DMS 273 (cell line): ENCODE measurements around the gene PTPN6.

ENCODE experiments used
- DNase-seq: peaks from one replicate; lab custom pipeline; 2025; ENCODE audit not compliant: unreplicated experiment; lab: John Stamatoyannopoulos, UW

Gene PTPN6

DNA sequence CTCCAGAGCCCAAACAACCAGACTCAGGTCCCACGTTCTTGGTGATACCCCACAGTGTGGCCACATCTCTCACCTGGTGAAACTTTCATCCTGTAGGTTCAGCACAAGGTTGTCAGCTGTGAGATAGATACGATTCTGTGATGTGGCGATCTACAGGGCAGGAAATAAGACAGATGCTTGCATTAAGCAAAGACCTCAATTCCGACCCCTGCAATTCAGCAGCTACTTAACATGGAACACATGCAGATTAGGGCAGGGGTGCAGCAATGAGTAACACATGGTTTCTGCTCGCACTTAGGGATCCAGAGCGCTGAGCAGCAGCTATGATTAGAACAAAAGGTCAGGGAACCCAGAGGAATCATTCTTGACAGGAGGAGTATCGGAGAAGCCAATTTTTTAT lies 15.2 kb downstream of the PTPN6 start:
- no peak for DNase-seq

DNA sequence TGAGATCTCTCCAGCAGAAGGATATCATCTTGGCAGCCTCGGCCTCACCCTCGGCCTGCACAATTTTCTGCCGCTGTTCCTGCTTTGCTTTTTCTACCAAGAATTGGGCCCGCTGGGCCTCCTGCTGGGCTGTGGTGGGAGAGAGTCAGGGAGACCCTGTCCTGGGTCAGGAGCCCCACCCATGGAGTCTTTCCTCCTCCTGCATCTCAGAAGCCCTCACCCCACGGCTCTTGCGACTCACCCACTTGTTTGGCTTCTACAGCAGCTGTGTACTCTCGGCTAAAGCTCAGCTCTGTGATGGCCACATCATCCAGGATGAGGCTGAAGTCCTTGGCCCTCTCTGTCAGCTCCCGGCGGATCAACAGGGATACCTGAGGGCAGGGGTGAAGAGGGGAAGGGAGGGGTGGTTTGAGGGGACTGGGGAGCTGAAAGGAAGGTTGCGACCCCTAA lies 16.5 kb downstream of the PTPN6 start:
- no peak for DNase-seq

DNA sequence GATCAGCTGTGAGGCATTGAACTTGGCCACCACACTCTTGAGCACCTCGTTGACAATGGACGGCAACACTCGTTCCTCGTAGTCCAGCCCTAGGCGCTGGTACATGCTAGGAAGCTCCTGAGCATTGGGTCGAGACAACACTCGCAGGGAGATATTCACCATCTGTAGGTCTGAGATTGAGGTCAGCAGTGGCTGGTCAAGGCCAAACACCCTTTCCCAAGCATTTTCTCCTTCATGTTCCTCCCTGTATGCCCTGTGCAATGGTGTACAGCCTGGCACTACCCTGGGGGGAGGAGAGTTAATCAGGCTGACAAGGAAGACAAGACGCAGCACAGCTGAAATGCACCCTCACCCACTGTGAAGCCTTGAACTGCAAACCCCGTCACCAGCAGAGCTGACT lies 17.3 kb downstream of the PTPN6 start:
- DNase-seq, result no peak

DNA sequence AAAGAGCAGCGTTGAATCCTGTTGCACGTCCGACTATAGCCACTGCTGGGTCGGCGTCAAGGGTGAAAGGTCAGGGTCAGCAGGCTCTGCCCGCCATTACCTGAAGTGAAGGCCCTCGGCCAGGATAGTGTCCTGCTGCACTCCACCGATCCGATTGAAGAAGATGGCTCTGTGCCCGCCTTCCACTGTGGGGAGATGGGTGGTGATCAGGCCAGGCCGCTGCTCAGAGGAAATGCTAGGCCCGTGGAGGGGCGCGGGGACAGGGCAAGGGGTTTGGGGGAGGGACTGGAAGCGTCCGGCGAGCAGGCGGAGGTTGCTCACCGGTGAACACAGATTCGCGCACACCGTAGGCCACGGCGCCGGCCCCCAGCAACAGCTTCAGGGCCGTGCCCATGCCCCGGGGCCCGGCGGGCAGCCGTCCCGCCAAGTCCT lies 19.0 kb downstream of the PTPN6 start:
- no peak for DNase-seq

DNA sequence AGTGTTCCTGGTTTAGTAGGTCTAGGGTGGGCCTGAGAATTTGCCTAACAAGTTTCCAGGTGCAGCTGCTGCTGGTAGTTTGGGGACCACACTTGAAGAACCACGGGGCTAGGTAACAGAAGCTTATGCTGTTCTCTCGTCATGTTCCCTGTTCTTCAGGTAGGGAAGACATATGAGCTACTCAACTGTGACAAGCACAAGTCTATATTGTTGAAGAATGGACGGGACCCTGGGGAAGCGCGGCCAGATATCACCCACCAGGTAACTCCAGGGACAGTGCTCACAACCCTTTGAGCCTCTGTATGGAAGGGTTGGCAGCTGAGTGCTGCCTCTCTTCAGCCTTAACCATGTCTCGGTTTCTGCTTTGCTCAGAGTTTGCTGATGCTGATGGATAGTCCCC lies 23.0 kb downstream of the PTPN6 start:
- no peak for DNase-seq

DNA sequence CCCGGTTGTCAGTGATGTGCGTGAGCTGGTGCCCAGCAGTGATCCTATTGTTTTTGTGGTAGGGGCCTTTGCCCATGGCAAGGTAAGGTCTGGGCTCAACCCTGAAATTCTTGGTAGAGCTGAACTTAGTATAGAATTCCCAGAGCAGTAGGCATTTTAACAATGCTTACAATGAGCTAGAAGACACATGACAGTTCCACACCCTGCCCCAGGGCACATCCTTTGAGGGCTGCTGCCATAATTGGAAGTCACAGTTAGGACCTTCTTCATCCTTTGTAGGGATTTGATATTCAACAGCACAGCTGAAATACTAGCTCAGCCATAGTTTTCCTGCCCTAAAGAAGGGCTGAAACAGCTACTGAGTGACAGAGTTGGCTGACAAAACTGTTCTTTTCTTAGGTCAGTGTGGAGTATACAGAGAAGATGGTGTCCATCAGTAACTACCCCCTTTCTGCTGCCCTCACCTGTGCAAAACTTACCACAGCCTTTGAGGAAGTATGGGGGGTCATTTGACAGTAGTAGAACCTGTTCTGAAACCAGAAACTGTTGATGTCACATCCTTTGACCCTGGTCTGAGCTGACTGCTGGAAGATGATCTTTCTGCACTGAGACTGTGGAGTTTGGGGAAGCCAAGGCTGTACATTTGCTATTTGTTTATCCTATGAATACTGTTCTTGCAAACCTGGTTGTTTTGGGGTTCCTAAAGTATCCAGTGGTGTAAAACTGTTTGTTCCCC lies 24.3 kb downstream of the PTPN6 start:
- DNase-seq, result no peak

DNA sequence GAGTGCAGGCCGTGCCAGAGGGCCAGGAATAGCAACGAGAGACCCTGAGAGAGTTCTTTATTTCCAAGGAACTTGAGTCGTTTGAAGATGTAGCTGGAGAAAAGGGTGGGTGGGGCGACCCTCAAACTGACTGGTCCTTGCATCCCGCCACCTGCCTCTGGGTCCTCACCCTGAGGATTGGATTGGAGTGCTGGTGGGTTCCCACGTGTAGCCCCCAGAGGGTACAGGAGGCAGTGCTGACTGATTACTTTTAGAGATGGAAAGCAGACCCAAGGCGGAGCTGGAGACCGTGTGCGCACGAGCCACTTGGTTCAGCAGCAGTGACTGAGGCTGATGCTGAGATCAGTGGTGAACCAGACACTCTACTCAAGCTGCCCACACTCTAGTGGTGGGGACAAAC lies 26.5 kb downstream of the PTPN6 start:
- no peak for DNase-seq

DNA sequence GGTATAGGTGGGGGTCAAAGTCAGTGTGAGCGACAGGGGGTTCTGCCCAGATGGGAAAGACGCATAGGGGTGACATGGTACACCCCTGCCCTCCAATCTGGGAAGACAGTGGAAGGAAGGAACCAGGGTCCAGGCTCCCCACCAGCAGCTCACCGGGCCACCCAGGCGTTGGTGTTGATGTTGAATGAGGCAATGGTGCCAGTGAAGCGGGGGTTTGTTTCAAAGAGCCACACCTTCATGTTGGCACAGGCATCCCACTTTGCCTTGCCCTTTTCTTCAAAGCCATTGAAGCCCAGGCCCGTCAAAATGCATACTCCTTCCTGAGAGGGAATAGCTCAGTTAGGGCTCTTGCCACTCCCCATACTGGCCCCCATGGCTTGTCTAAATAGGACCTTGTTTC lies 27.0 kb downstream of the PTPN6 start:
- no peak for DNase-seq

DNA sequence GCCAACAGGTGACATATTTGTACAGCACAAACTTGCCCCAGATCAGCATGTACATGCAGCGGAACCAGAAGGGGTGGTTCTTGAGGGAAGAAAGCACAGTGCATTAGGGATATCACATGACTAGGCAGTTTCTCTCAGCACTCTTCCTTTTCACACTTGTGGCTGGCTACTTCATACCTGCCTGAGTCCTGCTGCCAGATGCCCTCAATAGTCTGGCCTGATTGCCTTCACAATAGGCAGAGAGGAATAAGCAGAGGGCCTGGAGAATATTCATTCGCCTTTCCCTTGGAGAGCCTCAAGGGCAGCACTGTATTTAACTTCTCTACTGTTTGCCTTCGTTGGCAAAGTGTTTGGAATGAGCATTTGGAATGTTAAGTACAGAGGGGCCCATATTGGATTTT lies 27.5 kb downstream of the PTPN6 start:
- no peak for DNase-seq

DNA sequence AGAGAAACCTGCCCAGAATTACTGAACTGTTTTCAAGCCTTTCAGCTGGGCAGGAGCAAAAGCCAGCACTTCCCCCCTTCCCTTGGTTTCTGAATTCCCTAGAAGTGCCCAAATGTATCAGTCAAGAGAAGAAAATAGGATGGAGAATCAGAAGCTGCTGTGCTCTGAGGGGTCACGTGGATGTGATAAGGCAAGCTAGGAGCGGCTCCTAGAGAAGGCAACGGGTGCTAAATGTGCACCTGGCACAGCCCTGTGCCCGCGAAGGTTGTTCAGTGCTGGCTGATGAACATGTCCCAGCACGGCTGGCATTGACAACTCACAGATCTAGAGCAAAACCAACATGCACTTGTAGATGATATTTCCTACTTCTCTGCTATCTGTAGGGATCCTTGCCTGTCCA lies 27.9 kb downstream of the PTPN6 start:
- no peak for DNase-seq

DNA sequence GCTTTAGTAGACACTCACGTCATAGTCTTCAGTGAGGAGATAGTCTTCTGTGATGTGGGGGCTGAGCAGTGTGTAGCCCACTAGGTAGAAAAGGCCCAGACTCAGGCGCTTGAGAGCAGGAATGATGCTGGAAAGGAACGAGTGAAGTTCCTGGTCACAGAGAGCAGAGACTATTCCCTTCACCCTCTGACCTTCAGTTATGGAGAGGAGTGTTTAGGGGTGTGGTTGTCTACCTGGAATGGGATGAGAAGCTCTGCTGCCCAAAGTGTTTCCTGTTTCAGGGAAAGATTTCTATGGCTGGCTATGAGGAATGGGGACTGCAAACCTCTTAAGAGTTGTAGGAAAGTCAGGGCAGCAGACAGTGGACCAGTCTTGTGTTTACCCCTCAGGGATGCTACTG lies 28.3 kb downstream of the PTPN6 start:
- DNase-seq, result no peak

DNA sequence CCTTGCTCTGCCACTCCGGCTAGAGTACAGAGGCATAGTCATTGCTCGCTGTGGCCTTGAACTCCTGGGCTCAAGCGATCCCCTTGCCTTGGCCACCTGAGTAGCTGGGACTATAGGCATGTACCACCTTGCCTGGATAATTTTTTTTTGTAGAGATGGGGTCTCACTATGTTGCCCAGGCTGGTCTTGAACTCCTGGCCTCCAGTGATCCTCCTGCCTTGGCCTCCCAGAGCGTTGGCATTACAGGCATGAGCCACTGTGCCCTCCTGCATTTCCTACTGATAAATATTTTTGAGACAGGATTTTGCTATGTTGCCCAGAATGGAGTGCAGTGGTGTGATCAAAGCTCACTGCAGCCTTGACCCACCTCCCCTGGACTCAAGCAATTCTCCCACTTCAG lies 28.9 kb downstream of the PTPN6 start:
- DNase-seq, result no peak

DNA sequence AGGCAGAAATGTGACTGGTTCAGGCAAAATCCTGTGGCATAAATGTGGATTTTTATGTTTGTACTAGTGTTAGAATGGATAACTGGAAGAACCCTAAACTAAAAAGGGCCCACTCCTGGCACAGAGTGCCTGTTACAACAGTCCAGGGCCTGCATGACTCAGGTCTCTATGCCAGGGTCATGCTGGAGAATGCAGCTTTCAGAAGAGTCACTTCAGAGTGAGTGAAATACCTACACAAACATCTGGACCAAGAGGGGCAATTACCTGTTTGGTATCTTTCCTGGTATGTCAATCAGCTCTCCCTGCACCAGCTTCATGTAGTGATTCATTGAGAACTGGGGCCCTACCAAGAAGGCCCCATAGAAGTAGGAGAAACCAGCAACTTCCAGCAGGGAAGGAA lies 29.6 kb downstream of the PTPN6 start:
- no peak for DNase-seq

DNA sequence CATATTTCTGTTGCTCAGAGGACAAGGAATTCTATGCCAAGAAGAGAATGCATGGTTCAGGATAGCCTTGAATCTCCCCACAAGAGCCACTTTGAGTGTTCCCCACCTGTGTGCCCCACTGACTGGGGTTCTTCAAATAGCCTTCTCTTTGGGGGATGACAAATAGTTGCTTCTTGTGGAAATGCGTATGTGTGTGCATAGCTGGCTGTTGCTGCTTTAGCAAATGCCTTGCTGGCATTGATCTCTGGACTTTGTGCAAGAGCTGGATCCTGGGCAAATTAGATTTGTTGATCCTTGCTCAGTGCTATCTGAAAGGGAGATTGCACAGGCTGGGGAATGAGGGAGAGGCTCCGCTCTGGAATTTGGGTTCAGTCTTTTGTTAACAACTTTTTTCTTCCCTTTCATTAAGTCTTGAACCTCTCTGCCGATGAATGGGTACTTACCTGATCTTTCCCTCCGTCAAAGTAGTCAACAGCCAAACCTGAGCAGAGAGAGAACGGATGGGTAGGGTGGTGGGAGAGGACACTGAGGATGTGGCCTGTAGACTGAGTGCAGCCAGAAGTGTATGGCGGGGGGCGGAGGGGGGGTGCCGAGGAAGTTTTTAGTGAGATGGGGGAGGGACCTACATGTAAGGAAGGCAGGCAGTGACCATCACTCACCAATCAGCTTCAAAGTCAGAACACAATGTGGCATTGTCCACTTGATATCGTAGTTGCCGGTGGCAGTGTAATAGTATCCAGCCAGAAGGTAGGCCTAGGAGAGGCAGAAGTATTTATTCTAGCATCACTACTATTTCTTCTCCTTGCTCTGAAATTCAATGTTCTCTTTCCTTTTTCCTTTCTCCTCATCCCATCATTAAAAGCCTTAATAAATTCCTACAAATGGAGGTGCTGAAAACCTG lies 30.2 kb downstream of the PTPN6 start:
- no peak for DNase-seq

DNA sequence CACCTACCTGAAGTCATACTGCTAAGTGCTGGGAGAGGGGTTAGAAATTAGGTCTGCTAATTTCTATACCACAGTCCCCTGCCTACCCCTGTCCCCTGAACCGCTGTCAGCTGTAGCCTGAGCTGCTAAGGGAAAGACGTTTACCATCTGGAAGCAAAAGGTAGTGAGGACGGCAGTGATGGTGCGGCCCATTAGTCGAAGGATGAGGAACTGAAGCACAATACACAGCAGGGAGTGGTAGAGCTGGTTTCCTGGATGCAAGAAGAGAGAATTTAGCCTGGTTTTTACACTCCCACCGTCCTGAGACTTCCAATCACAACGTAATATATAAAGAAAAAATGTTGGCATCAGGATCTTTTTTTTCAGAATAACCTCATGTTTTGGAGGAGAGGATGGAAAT lies 31.4 kb downstream of the PTPN6 start:
- no peak for DNase-seq

DNA sequence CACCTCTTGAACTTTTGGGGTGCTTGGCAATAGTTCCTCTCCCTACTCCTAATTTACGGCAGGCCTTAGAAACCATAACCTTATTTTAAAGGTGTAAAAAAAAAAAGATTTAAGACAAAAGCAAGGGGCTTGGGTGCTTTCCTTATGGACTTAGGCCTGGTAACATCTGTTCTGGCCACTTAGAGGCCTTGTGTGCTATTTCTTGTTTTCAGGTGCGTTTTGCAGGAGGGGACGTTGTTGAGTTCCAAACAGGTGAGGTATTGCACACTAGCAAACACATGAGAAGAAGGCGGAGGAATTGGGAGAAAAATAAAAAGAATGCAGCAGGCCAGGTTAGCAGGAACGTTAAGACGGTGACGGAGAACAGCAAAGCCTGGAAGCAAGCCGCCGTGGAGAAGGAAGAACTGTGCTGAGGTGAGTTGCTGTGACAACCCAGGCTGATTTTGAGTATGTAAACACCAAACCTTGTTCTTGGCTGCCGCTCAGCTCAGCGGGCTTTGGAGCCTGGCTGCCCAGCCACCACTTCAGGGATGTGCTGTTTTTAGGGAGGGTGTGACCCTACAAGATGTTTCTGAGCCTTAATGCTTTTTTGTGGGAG lies 36.9 kb downstream of the PTPN6 start:
- DNase-seq, result no peak

DNA sequence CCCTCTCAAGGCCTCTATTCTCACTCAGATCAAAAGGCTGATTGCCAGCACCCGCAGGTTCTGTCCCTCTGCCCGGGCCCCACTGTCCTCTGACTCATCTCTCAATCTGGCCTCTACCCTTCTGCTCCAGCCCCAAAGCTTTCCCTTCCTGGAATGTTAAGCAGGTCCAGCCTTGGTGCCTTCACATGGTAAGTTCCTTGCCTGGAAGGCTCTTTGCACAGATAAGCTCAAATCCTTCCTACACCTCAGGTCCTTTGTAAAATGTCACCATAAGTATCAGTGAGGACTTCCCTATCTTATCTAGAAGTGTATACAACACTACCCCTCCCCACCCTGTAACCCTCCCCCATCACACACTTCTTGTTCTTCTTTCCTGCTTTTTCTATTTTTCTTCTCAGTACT lies 44.9 kb downstream of the PTPN6 start:
- no peak for DNase-seq

DNA sequence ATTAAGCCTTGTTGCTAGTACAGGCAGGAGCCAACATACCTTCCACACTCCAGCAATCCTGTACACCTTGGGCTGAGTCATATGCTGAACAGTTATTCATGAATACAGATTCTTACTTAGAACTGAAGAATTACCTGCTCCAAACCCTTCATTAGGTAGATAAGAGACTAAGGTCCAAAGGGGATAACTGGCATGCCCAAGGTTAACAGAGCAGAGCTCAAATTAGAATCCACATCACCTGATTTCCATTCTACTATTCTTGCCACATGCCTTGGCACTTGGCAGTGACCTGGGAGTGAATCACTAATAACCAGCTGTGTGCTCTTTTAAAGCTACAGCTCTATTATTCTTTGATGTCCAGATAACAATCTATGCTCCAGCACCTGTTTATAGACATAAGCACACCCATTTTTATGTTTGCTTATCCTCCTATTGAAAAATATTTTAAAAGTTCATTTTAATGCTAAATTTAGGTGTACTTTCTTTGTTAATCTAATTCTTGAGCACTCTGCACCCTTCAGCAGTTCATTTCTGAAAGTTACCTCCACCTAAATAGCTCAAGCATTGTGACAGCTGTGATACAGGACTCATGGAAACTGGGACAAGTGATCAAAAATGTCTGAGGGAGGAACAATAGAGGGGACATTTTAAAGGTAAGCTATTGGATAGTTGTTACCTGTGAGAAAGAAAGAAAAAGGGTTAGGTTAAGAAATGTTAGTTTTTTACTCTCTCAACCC lies 47.7 kb downstream of the PTPN6 start:
- no peak for DNase-seq

DNA sequence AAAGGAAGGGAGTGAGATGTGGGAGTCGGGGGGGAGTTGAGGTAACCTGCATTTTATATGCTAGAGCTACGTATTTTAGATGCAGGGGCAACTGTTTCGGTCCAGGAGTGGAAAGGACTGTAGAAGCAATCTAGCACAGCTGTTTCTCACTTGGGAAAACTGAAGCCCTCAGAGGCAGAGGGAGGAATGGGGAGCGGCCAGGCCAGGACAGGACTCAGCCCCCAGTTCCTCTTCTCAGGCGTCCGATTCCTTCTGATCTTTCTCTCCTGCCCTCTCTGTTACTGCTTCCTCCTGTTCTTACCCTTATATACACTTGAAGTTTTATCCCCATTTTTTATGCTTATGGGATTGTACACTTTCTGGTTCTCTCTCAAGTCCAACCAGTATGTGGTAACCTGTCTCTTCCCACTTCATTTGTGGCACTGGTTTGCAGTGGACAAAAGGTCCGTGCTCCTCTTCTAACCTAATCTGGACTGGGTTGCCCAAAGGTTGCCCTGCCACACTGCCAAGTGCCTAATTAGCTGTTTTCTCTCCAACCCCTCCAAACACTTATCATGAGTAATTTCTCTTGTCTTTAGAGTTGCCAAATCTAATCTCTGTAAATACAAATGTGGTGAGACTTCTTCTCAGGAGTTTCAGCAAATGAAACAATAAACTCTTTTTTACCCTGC lies 50.9 kb downstream of the PTPN6 start:
- DNase-seq, result no peak

DNA sequence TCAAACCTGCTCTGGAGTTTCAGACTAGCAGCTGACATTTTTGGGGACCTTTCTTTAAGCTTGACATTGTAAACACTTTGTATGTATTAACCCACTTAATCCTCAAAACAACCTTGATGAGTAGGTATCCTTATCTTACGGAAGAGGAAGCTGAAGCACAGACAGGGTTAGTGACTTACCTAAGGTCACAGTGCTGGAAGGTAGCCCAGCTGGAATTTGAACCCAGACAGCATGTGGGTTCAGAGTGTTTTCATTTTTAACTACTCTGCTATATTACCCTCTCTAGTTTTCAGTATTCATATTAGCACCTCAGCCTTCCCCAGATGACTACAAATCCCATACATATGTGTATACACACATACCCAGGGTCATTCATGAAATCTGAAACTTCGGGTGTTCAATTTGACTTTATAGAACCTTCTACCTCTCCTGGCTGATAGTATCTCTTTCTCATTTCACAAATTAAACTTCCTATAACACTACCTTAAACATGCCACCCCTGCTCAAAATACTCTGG lies 53.2 kb downstream of the PTPN6 start:
- DNase-seq, result no peak

DNA sequence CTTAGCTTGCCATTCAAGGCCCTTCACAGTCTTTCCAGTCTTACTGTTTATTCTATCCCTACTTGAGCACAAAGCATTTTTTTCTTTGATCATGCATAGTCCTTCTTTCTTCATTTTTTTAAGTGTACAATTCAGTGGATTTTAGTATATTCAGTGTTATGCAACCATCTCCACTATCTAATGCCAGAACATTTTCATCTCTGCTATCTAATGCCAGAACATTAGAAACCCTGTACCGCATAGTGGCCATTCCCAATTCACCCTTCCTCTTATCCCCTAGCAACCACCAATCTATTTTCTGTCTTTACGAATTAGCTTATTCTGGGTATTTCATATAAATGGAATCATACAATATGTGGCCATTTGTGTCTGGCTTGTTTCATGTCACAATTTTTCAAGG lies 53.7 kb downstream of the PTPN6 start:
- DNase-seq, result no peak
